Measurements from ENCODE around the gene TSPAN6. TPM values are rescaled to one million over a fixed set of nuclear protein-coding genes. Genes with fewer than 3 reads are reported as not detected.

TSPAN6 gene
- total and polyA plus RNA-seq, 2 donors (not counting 3 experiments of a cell fraction or from before 2014, with no cell fraction given): 43.1 to 65.5 TPM

DNA sequence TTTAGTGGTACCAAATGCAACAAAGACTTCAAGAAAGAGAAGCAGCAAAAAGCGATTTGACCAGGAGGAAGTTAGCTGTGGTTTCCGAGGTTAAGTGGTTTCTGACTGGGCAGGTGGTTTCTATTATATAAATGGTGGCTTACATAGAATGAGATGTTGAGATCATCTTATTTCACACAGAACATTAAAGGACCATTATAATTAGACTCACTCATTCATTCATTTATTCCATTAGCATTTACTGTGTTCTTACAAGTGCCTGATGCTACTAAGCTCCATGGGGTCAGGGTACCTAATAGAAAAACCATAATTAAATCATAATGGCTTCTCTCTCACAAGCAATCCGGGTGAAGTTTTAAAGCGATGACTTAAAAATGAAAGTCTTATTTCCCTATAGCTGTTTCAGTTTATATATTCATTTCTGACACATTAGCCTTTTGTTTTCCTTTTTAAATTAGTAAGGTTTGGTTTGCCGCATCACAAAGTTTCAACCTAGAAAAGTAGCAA is 10.6 kb downstream of the TSPAN6 start:
- BruUV-seq (replicated peaks): no TSS peak
- Histone ChIP-seq H3K36me3 (ENCODE audit: control insufficient read depth in 2 of 2, extremely low read depth in 1 of 2, insufficient read depth in 2 of 2, low read length in 2 of 2) (peaks cover 3 to 4% of the 10 kb centered on the region in 2 experiments), H3K79me2 (ENCODE audit: control insufficient read depth, insufficient read depth, low read length) (no peaks in the 10 kb centered on the region), H2AFZ (ENCODE audit: low read depth, low read length) (no peak overlapping the region), H3K4me1 (ENCODE audit: control insufficient read depth, extremely low read depth, insufficient read depth, low read length) (no peaks in the 10 kb centered on the region), H3K4me2 (ENCODE audit: insufficient read depth, low read length) (no peak overlapping the region), H3K9me3 (replicated peaks; ENCODE audit: control insufficient read depth, insufficient read depth, low read length) (no peaks in the 10 kb centered on the region), H3K9ac (replicated peaks; ENCODE audit: extremely low read depth, insufficient read depth, low read length) (no peak overlapping the region), H4K20me1 (replicated peaks; ENCODE audit: control insufficient read depth, extremely low read depth, insufficient read depth, low read length) (no peaks in the 10 kb centered on the region), H3K27me3 (ENCODE audit: control insufficient read depth in 2 of 2, insufficient read depth in 2 of 2, low read length in 2 of 2) (no peaks in the 10 kb centered on the region), H3K9me1 (replicated peaks; ENCODE audit: control insufficient read depth, extremely low read depth, insufficient read depth, low read length) (no peaks in the 10 kb centered on the region), H3K27ac (ENCODE audit: insufficient read depth, low read depth, low read length) (no peak overlapping the region), H3K4me3 (replicated peaks in 1 of 3; ENCODE audit: insufficient read depth in 1 of 3, low read depth in 1 of 3, low read length in 3 of 3) (no peak overlapping the region)
- FAIRE-seq: no peak
- TF ChIP-seq, protein P1, sequence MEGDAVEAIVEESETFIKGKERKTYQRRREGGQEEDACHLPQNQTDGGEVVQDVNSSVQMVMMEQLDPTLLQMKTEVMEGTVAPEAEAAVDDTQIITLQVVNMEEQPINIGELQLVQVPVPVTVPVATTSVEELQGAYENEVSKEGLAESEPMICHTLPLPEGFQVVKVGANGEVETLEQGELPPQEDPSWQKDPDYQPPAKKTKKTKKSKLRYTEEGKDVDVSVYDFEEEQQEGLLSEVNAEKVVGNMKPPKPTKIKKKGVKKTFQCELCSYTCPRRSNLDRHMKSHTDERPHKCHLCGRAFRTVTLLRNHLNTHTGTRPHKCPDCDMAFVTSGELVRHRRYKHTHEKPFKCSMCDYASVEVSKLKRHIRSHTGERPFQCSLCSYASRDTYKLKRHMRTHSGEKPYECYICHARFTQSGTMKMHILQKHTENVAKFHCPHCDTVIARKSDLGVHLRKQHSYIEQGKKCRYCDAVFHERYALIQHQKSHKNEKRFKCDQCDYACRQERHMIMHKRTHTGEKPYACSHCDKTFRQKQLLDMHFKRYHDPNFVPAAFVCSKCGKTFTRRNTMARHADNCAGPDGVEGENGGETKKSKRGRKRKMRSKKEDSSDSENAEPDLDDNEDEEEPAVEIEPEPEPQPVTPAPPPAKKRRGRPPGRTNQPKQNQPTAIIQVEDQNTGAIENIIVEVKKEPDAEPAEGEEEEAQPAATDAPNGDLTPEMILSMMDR (IDR thresholded peaks at IDR 0.05; ENCODE audit: extremely low read depth in 1 of 2, insufficient read depth in 1 of 2, low read depth in 1 of 2, low read length in 2 of 2): no peak
- TF ChIP-seq FOS (IDR thresholded peaks at IDR 0.05; ENCODE audit: borderline replicate concordance, insufficient read depth, low read length) (no peak), GATA2 (IDR thresholded peaks at IDR 0.05; ENCODE audit: insufficient read depth, insufficient read length, low read depth, low read length) (no peak), EZH2 (IDR thresholded peaks at IDR 0.05; ENCODE audit: borderline replicate concordance, low read depth, low read length, severe bottlenecking) (no peak), POLR2A (IDR thresholded peaks at IDR 0.05; ENCODE audit: low read depth, low read length) (no peak)
- TF ChIP-seq, protein P2, sequence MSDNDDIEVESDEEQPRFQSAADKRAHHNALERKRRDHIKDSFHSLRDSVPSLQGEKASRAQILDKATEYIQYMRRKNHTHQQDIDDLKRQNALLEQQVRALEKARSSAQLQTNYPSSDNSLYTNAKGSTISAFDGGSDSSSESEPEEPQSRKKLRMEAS (IDR thresholded peaks at IDR 0.05; ENCODE audit: insufficient read depth, insufficient read length): no peak
- POLR2A ChIA-PET: no interaction called here
- dilution Hi-C loops (cut with MboI; ENCODE audit: extremely low pct_ligation_motif_present, low sequenced_read_pairs) (no loop called here), intact Hi-C loops (cut with micrococcal nuclease) (no loop called here)
- CTCF ChIA-PET: interaction anchor here (1.0 to 3.0 kb wide), 2 partner anchors 10 to 11 kb away, joined by 3 to 11 read pairs; partner anchors contain the start of gene TSPAN6
- no peak for DNase-seq (ENCODE audit: low read depth, low spot score)

Data from endothelial cell of umbilical vein (primary cell).